ENCODE results near the gene NIT1. TPM values are rescaled to one million over a fixed set of nuclear protein-coding genes. Genes with fewer than 3 reads are reported as not detected.

Gene NIT1
- total and polyA plus RNA-seq, 9 of the 15 experiments (the other 6 are each of a cell fraction or from before 2014, with no cell fraction given) = 18.4 to 76.0 (median 33.7) TPM

GRCh38 chr1:161133220-161133740 is 15.4 kb downstream of the NIT1 start (continued):
- TF ChIP-seq, protein P1, sequence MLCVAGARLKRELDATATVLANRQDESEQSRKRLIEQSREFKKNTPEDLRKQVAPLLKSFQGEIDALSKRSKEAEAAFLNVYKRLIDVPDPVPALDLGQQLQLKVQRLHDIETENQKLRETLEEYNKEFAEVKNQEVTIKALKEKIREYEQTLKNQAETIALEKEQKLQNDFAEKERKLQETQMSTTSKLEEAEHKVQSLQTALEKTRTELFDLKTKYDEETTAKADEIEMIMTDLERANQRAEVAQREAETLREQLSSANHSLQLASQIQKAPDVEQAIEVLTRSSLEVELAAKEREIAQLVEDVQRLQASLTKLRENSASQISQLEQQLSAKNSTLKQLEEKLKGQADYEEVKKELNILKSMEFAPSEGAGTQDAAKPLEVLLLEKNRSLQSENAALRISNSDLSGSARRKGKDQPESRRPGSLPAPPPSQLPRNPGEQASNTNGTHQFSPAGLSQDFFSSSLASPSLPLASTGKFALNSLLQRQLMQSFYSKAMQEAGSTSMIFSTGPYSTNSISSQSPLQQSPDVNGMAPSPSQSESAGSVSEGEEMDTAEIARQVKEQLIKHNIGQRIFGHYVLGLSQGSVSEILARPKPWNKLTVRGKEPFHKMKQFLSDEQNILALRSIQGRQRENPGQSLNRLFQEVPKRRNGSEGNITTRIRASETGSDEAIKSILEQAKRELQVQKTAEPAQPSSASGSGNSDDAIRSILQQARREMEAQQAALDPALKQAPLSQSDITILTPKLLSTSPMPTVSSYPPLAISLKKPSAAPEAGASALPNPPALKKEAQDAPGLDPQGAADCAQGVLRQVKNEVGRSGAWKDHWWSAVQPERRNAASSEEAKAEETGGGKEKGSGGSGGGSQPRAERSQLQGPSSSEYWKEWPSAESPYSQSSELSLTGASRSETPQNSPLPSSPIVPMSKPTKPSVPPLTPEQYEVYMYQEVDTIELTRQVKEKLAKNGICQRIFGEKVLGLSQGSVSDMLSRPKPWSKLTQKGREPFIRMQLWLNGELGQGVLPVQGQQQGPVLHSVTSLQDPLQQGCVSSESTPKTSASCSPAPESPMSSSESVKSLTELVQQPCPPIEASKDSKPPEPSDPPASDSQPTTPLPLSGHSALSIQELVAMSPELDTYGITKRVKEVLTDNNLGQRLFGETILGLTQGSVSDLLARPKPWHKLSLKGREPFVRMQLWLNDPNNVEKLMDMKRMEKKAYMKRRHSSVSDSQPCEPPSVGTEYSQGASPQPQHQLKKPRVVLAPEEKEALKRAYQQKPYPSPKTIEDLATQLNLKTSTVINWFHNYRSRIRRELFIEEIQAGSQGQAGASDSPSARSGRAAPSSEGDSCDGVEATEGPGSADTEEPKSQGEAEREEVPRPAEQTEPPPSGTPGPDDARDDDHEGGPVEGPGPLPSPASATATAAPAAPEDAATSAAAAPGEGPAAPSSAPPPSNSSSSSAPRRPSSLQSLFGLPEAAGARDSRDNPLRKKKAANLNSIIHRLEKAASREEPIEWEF (CRISPR knock-in tag; IDR thresholded peaks at IDR 0.05) = no peak
- no peak for TF ChIP-seq CBX1 (IDR thresholded peaks at IDR 0.05; ENCODE audit: low read depth)
- no peak for TF ChIP-seq KLF1 (tag; IDR thresholded peaks at IDR 0.05)
- TF ChIP-seq ZNF79 (CRISPR knock-in tag; IDR thresholded peaks at IDR 0.05; ENCODE audit: low read depth) = no peak
- TF ChIP-seq SNAPC5 (CRISPR knock-in tag; IDR thresholded peaks at IDR 0.05) = no peak
- TF ChIP-seq KDM5B (IDR thresholded peaks at IDR 0.05; ENCODE audit: insufficient replicate concordance, low read depth, low read length) = peak; percentile 31
- TF ChIP-seq LEF1 (IDR thresholded peaks at IDR 0.05) = no peak
- no peak for TF ChIP-seq ZNF668 (CRISPR knock-in tag; IDR thresholded peaks at IDR 0.05)
- no peak for TF ChIP-seq ZKSCAN8 (CRISPR knock-in tag; IDR thresholded peaks at IDR 0.05)
- no peak for TF ChIP-seq MCM5 (IDR thresholded peaks at IDR 0.05; ENCODE audit: low read depth)
- TF ChIP-seq FOSL1 (tag; conservative IDR thresholded peaks at IDR 0.05) = peak; percentile 29; the same call in 1 of the 2 replicates
- TF ChIP-seq ZNF316 (IDR thresholded peaks at IDR 0.05) = no peak
- TF ChIP-seq ZNF239 (CRISPR knock-in tag; IDR thresholded peaks at IDR 0.05) = no peak
- TF ChIP-seq, protein P2, sequence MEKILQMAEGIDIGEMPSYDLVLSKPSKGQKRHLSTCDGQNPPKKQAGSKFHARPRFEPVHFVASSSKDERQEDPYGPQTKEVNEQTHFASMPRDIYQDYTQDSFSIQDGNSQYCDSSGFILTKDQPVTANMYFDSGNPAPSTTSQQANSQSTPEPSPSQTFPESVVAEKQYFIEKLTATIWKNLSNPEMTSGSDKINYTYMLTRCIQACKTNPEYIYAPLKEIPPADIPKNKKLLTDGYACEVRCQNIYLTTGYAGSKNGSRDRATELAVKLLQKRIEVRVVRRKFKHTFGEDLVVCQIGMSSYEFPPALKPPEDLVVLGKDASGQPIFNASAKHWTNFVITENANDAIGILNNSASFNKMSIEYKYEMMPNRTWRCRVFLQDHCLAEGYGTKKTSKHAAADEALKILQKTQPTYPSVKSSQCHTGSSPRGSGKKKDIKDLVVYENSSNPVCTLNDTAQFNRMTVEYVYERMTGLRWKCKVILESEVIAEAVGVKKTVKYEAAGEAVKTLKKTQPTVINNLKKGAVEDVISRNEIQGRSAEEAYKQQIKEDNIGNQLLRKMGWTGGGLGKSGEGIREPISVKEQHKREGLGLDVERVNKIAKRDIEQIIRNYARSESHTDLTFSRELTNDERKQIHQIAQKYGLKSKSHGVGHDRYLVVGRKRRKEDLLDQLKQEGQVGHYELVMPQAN (IDR thresholded peaks at IDR 0.05; ENCODE audit: borderline replicate concordance) = no peak
- TF ChIP-seq TAF9B (IDR thresholded peaks at IDR 0.05; ENCODE audit: partially characterized antibody) = no peak
- TF ChIP-seq TOE1 (IDR thresholded peaks at IDR 0.05; ENCODE audit: borderline replicate concordance) = no peak
- TF ChIP-seq TOE1 (CRISPR knock-in tag; IDR thresholded peaks at IDR 0.05; ENCODE audit: borderline replicate concordance, low read depth) = 0 out of 2 replicates have a peak, but pooled peaks have one; percentile 7
- TF ChIP-seq RBM17 (IDR thresholded peaks at IDR 0.05; ENCODE audit: borderline replicate concordance, low read depth, low read length) = no peak
- no peak for TF ChIP-seq ZNF134 (CRISPR knock-in tag; conservative IDR thresholded peaks at IDR 0.05)
- TF ChIP-seq, protein P3, sequence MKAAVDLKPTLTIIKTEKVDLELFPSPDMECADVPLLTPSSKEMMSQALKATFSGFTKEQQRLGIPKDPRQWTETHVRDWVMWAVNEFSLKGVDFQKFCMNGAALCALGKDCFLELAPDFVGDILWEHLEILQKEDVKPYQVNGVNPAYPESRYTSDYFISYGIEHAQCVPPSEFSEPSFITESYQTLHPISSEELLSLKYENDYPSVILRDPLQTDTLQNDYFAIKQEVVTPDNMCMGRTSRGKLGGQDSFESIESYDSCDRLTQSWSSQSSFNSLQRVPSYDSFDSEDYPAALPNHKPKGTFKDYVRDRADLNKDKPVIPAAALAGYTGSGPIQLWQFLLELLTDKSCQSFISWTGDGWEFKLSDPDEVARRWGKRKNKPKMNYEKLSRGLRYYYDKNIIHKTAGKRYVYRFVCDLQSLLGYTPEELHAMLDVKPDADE (conservative IDR thresholded peaks at IDR 0.05; ENCODE audit: control insufficient read depth, low read depth, low read length) = no peak
- TF ChIP-seq HMG20A (CRISPR knock-in tag; conservative IDR thresholded peaks at IDR 0.05) = no peak
- peak; percentile 54; the same call in 1 of the 2 replicates for TF ChIP-seq EP400 (IDR thresholded peaks at IDR 0.05)

All from K562 (cell line).